ENCODE measurements around the gene GID8.

- TF ChIP-seq CTCF (IDR thresholded peaks at IDR 0.05) (no peak), EP300 (IDR thresholded peaks at IDR 0.05) (no peak)
Measured at GRCh38 chr20:62914970-62915457, 22.9 kb upstream of the GID8 start.
